NCI-H345 (cell line): Measurements from ENCODE around the gene HOXC11.

Experiments used
- DNase-seq: peaks from one replicate; lab custom pipeline; 2025; lab: John Stamatoyannopoulos, UW

HOXC11 gene

GRCh38 chr12:54021432-54022013, 48.6 kb downstream of the HOXC11 start:
- DNase-seq, result no peak

- no peak for DNase-seq
Measured at GRCh38 chr12:54022960-54023884, 50.3 kb downstream of the HOXC11 start.

GRCh38 chr12:54024127-54024526, 51.2 kb downstream of the HOXC11 start:
- DNase-seq, result no peak

GRCh38 chr12:54024581-54025305, 51.8 kb downstream of the HOXC11 start:
- no peak for DNase-seq

- no peak for DNase-seq
Measured at GRCh38 chr12:54025499-54026405, 52.8 kb downstream of the HOXC11 start.

GRCh38 chr12:54026640-54027441, 53.9 kb downstream of the HOXC11 start:
- DNase-seq, result no peak
